Prostate gland (tissue), 2 donors: ENCODE results near the gene DDX52. TPM values are rescaled to one million over a fixed set of nuclear protein-coding genes. Genes with fewer than 3 reads are reported as not detected.

Experiments used
- DNase-seq: peaks from one replicate; pipeline ENCODE4 v3.0.0-alpha.2; 2019; ENCODE audit warnings: low spot score
- H3K27ac ChIP-seq, 2 donors: fragments of 200-600 bp; sonication (generic); 2 replicates each; pipeline ENCODE4 v1.5.1; 2017 to 2019
- H3K27me3 ChIP-seq: fragments of 200-600 bp; sonication (generic); replicated peaks from 2 replicates; pipeline ENCODE4 v1.5.1; 2019; ENCODE audit not compliant: insufficient read depth
- H3K36me3 ChIP-seq, 2 donors: fragments of 200-600 bp; sonication (generic); 1 replicate in 1 of 2; 2 replicates in 1 of 2; pipeline versions ENCODE4 v1.5.1 to v1.8.1; 2017 to 2019
- H3K4me1 ChIP-seq: fragments of 200-600 bp; sonication (generic); replicated peaks from 2 replicates; pipeline ENCODE4 v1.5.1; 2019
- H3K4me3 ChIP-seq, 2 donors: fragments of 200-600 bp; sonication (generic); 2 replicates each; pipeline ENCODE4 v1.5.1; 2017 to 2019
- H3K9me3 ChIP-seq: fragments of 200-600 bp; sonication (generic); 2 replicates; pipeline ENCODE4 v1.5.1; 2017
- POLR2A ChIP-seq: fragments of 450-650 bp; IDR thresholded peaks from one replicate; pipeline ENCODE4 v1.6.1; 2016; ENCODE audit warnings: antibody characterized with exemption, mild to moderate bottlenecking
- POLR2AphosphoS5 ChIP-seq: sonication (generic); formaldehyde crosslinking; IDR thresholded peaks from one replicate; pipeline ENCODE4 v1.6.1; 2017; ENCODE audit warnings: antibody characterized with exemption
- whole genome bisulfite sequencing: methylation state at CpG from one replicate; pipeline ENCODE4 v1.1.5; 2018; 5-methylcytosine and 5-hydroxymethylcytosine counted together
- intact Hi-C: fragments of 100-400 bp; cut with DNase I; formaldehyde crosslinking; loops from one replicate; pipeline ENCODE4 v1.14.2; 2022
- total RNA-seq, 2 donors: library from RNA; depleted of rRNA; stranded (reverse); fragments of >200 nt; gene quantifications; one replicate each; pipeline ENCODE4 v1.1.0, GENCODE V29; 2016
- TF ChIP-seq, protein P1 (sequence below), 4 experiments: fragments of 200-600 bp in 2 of 4; fragments of 450-650 bp in 2 of 4; sonication (generic) in 2 of 4; IDR thresholded peaks; 1 replicate in 3 of 4; 2 replicates in 1 of 4; pipeline ENCODE4 v1.5.1; 2016 to 2019; ENCODE audit warnings: antibody characterized with exemption in 4 of 4, mild to moderate bottlenecking in 2 of 4, moderate library complexity in 2 of 4

DDX52 gene
- total RNA-seq, 2 donors from 2014 or later: 14.8 to 17.5 TPM

DNA sequence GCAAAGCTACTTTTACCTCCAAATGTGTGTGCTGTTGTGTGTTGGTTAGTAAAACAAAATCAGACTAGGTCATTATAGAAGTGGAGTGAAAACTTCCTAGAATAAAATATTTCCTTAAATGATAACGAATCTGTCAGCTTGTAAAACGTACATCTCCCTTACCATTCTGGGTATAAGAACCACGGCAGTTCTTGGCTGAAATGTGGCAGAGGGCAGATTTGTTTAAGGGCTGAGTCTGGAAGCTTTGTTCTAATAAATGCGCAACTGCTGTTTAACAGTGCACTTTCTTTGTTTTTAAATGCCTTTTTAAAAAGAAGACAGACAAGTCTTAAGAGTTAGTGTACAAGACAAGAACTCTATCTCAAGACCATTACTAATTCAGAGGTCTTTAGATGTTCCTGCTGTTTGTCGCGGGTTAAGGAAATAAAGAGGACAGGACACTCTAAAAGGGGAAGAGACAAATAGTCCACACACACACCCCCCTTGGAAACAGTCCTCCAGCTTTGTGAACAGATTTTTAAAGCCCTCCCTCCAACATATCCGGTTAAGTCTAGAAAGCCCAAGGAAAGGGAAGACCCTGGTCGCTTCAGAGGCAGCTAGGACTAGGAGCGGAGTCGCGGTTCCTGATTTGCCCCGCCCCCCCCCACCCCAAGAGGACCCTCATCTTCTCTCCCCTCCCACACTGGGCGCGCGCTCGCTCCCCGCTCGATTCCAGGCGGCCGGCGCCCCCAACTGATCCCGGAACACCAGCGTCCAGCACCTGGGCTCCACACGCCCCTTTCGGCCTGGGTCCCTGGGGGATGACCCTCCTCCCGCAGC, 34.7 kb downstream of the DDX52 start:
- under 1% methylated on average over 24 of the region's 26 CpGs for WGBS
- TF ChIP-seq POLR2A: no peak
- no peak for TF ChIP-seq POLR2AphosphoS5
- TF ChIP-seq, protein P1, sequence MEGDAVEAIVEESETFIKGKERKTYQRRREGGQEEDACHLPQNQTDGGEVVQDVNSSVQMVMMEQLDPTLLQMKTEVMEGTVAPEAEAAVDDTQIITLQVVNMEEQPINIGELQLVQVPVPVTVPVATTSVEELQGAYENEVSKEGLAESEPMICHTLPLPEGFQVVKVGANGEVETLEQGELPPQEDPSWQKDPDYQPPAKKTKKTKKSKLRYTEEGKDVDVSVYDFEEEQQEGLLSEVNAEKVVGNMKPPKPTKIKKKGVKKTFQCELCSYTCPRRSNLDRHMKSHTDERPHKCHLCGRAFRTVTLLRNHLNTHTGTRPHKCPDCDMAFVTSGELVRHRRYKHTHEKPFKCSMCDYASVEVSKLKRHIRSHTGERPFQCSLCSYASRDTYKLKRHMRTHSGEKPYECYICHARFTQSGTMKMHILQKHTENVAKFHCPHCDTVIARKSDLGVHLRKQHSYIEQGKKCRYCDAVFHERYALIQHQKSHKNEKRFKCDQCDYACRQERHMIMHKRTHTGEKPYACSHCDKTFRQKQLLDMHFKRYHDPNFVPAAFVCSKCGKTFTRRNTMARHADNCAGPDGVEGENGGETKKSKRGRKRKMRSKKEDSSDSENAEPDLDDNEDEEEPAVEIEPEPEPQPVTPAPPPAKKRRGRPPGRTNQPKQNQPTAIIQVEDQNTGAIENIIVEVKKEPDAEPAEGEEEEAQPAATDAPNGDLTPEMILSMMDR (IDR thresholded peaks at IDR 0.05): no peak
- peak; percentile 21 for DNase-seq
- intact Hi-C loops: no loop called here
- H3K27ac ChIP-seq: peak overlapping the region; percentile 84 to 94
- no peaks in the 10 kb centered on the region for H3K27me3 ChIP-seq
- H3K4me1 ChIP-seq: no peaks in the 10 kb centered on the region
- H3K9me3 ChIP-seq: no peaks in the 10 kb centered on the region
- H3K4me3 ChIP-seq: peak overlapping the region; percentile 80 to 99
- H3K36me3 ChIP-seq: peaks cover 0 to under 1% of the 10 kb centered on the region in 2 donors

DNA sequence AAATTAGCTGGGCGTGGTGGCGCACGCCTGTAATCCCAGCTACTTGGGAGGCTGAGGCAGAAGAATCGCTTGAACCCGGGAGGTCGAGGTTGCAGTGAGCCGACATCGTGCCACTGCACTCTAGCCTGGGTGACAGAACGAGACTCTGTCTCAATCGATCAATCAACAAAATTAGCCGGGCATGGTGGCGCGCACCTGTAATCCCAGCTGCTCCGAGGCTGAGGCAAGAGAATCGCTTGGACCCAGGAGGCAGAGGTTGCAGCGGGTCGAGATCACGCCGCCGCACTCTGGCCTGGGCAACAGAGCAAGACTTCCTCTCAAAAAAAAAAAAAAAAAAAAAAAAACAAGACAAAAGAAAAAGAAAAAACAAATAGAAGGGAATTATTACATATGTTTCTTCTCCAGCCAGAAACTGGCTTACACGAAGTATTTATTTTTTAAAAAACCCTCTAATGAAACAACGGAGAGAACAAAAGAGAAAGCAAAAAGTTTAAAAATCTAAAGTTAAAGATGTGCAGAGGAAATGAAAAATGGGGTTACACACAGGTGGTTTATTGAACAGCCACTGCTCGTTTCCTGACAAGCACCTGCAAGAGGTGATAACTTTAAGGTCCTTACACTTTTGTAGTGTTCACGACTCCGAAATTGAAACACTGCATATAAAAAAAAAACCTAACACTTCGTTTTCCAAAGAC, 35.5 kb downstream of the DDX52 start:
- Histone ChIP-seq H3K9me3 (no peaks in the 10 kb centered on the region), H3K4me1 (no peaks in the 10 kb centered on the region), H3K27me3 (no peaks in the 10 kb centered on the region), H3K27ac (peak overlapping the region; percentile 84 to 94), H3K36me3 (no peaks in the 10 kb centered on the region), H3K4me3 (peak overlapping the region in 1 of 2 donors; percentile 99)
- TF ChIP-seq, protein P1 (IDR thresholded peaks at IDR 0.05): no peak
- TF ChIP-seq POLR2AphosphoS5 (no peak), POLR2A (no peak)
- DNase-seq: no peak
- WGBS: 76% methylated on average over 26 of the region's 26 CpGs
- intact Hi-C loops: no loop called here

DNA sequence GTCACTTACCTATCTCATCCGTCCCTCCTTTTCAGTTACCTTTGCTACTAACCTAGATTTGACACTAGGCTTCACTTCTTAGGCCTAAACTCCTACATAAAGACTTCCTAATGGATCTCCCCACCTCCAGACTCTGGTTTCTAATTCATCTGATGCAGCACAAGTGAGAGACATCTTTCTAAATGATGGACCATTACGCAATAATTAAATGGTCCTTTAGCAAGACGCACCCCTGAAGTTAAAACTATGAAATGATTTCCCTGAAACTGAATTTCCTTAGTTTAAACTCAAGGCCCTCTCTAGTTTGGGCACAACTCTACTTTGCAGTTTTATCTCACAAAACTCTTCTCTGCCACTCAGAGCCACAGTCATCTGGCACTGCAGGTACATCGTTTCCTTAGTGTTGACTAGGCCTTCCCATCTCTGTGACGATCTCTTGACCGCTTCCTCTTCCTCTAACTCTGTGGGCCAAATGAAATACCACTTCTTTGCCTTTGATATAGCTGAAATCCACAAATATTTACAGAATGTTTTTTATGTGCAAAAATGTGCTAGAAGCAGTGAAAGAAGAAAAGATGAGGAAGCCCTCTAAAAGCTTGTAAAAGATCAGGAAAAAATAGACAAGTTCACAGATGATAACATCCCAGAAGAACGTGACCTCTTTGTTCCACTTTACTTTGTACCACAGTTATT, 37.3 kb downstream of the DDX52 start:
- intact Hi-C loops: no loop called here
- no peak for DNase-seq
- Histone ChIP-seq H3K9me3 (no peaks in the 10 kb centered on the region), H3K36me3 (no peaks in the 10 kb centered on the region), H3K4me1 (no peaks in the 10 kb centered on the region), H3K27me3 (no peaks in the 10 kb centered on the region), H3K27ac (no peak overlapping the region), H3K4me3 (no peak overlapping the region)
- WGBS: 60% methylated on average over 7 of the region's 7 CpGs
- TF ChIP-seq, protein P1 (IDR thresholded peaks at IDR 0.05): no peak
- TF ChIP-seq POLR2AphosphoS5 (no peak), POLR2A (no peak)

DNA sequence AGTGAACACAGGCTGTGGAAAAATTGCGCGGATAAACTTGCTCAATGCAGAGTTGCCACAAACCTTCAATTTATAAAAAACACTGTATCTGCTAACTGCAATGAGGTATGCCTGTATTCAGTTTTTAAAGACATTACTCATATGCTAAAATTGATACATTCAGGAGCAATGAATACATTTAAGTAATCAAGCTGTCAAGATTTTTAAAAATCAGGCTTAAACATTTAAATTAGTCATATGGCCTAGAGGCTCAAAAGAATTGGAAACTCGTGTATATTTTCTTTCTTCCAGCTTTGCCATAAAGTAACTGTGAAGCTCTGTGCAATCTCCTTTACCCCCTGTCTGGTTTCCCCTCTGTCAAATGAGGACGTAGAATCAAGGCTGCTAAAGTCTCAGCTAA, 38.2 kb downstream of the DDX52 start:
- TF ChIP-seq, protein P1 (IDR thresholded peaks at IDR 0.05): no peak
- TF ChIP-seq POLR2AphosphoS5: no peak
- no peak for TF ChIP-seq POLR2A
- DNase-seq: no peak
- H3K4me3 ChIP-seq: no peak overlapping the region
- no peaks in the 10 kb centered on the region for H3K9me3 ChIP-seq
- no peak overlapping the region for H3K27ac ChIP-seq
- no peaks in the 10 kb centered on the region for H3K4me1 ChIP-seq
- 73% methylated on average over 4 of the region's 4 CpGs for WGBS
- intact Hi-C loops: no loop called here
- no peaks in the 10 kb centered on the region for H3K36me3 ChIP-seq
- no peaks in the 10 kb centered on the region for H3K27me3 ChIP-seq
